ENCODE measurements around the gene TULP4.

The TULP4 gene

GRCh38 chr6:158323561-158323958 is 11.3 kb downstream of the TULP4 start:
- TF ChIP-seq ZNF837 (tag by site-specific recombination; IDR thresholded peaks at IDR 0.05), result no peak
- no peak for TF ChIP-seq ZNF571 (tag by site-specific recombination; IDR thresholded peaks at IDR 0.05)
- Histone ChIP-seq H3K4me1 (ENCODE audit: control insufficient read depth, insufficient read depth, low read length) (peaks cover 16% of the 10 kb centered on the region), H3K4me3 (ENCODE audit: low read depth, low read length) (no peak overlapping the region), H3K9me3 (ENCODE audit: control insufficient read depth, insufficient read depth, low read depth, low read length) (no peaks in the 10 kb centered on the region), H3K36me3 (ENCODE audit: control insufficient read depth in 2 of 2, insufficient read depth in 1 of 2, low read length in 2 of 2) (no peaks in the 10 kb centered on the region), H3K27ac (ENCODE audit: extremely low read depth, low read depth, low read length) (no peak overlapping the region)
- CTCF ChIA-PET, result no interaction called here
- POLR2A ChIA-PET, result no interaction called here

GRCh38 chr6:158324136-158324535 is 11.9 kb downstream of the TULP4 start:
- H3K4me3 ChIP-seq (ENCODE audit: low read depth, low read length), result no peak overlapping the region
- H3K36me3 ChIP-seq (ENCODE audit: control insufficient read depth in 2 of 2, insufficient read depth in 1 of 2, low read length in 2 of 2), result no peaks in the 10 kb centered on the region
- H3K4me1 ChIP-seq (ENCODE audit: control insufficient read depth, insufficient read depth, low read length), result peaks cover 16% of the 10 kb centered on the region
- H3K27ac ChIP-seq (ENCODE audit: extremely low read depth, low read depth, low read length), result no peak overlapping the region
- POLR2A ChIA-PET, result no interaction called here
- no peak for TF ChIP-seq ZBTB6 (tag by site-specific recombination; IDR thresholded peaks at IDR 0.05)
- TF ChIP-seq ZNF555 (tag by site-specific recombination; conservative IDR thresholded peaks at IDR 0.05), result no peak
- no peak for TF ChIP-seq ZNF76 (tag by site-specific recombination; IDR thresholded peaks at IDR 0.05; ENCODE audit: borderline replicate concordance, low read depth)
- no peak for TF ChIP-seq BCL6B (tag by site-specific recombination; IDR thresholded peaks at IDR 0.05)
- no peak for TF ChIP-seq ZNF19 (tag by site-specific recombination; IDR thresholded peaks at IDR 0.05; ENCODE audit: low read depth)
- TF ChIP-seq ZNF169 (tag by site-specific recombination; IDR thresholded peaks at IDR 0.05), result no peak
- TF ChIP-seq ZNF214 (tag by site-specific recombination; IDR thresholded peaks at IDR 0.05; ENCODE audit: borderline replicate concordance), result no peak
- TF ChIP-seq ZNF133 (tag by site-specific recombination; IDR thresholded peaks at IDR 0.05), result no peak
- no peak for TF ChIP-seq ZBTB11 (tag by site-specific recombination; conservative IDR thresholded peaks at IDR 0.05; ENCODE audit: low read depth)
- no peak for TF ChIP-seq ATF2 (tag by site-specific recombination; IDR thresholded peaks at IDR 0.05; ENCODE audit: low read depth)
- TF ChIP-seq ZNF514 (tag by site-specific recombination; IDR thresholded peaks at IDR 0.05), result no peak
- TF ChIP-seq ZFP69B (tag by site-specific recombination; IDR thresholded peaks at IDR 0.05), result no peak
- TF ChIP-seq ZNF571 (tag by site-specific recombination; IDR thresholded peaks at IDR 0.05), result no peak
- TF ChIP-seq ZNF362 (tag by site-specific recombination; IDR thresholded peaks at IDR 0.05), result no peak
- no peak for TF ChIP-seq ZNF23 (tag by site-specific recombination; IDR thresholded peaks at IDR 0.05; ENCODE audit: borderline replicate concordance)
- TF ChIP-seq SP7 (tag by site-specific recombination; IDR thresholded peaks at IDR 0.05), result no peak
- no peak for TF ChIP-seq ZNF623 (tag by site-specific recombination; IDR thresholded peaks at IDR 0.05)
- no peak for TF ChIP-seq FEZF1 (tag by site-specific recombination; IDR thresholded peaks at IDR 0.05)
- CTCF ChIA-PET, result no interaction called here
- no peaks in the 10 kb centered on the region for H3K9me3 ChIP-seq (ENCODE audit: control insufficient read depth, insufficient read depth, low read depth, low read length)

All from HEK293 (cell line).